NCI-H187 (cell line): Measurements from ENCODE around the gene IL37.
"Not testable (repeated sequence)": the region's sequence is repeated elsewhere in the genome, so short reads cannot be mapped to it uniquely, and the experiment has no call there.

Source experiments
- DNase-seq, 2 experiments: peaks; one replicate each; lab custom pipeline; 2025; lab: John Stamatoyannopoulos, UW

IL37 gene

DNA sequence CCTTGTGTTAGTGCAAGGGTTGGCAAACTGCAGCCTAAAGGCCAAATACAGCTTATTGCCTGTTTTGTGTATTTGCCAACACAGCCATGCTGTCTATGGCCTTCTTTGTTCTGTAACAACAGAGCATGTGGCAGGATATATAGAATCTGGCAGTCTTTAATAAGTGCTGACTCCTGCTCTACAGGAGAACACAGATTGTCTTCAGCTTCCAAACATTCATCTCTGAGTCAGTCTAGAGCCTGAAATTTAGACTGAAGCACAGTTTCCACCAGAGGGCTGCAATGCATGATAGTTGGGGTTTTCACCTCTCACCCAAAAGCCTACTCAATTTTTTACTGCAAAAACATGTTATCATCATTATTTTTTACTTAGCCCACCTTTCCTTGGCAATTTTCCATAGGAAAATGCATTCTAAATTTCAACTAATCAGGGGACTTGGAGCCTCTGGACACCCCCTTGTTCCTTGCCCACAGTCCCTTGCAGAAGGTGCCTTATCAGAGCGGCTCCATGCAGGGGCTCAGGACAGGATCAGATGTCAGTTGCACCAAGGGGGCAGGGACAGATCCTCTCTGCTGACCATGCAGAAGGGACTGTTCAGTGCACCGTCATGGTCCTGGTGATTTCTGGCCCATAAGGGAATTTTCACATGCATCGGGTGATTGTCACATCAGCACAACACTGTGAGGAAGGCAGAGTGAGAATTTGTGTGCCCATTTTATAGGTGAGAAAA is 12.4 kb downstream of the IL37 start:
- DNase-seq, result no peak

- no peak for DNase-seq
These were observed 13.0 kb downstream of the IL37 start for GRCh38 chr2:112923967-112924338.

GRCh38 chr2:112924360-112924759 is 13.4 kb downstream of the IL37 start:
- DNase-seq, result no peak

DNA sequence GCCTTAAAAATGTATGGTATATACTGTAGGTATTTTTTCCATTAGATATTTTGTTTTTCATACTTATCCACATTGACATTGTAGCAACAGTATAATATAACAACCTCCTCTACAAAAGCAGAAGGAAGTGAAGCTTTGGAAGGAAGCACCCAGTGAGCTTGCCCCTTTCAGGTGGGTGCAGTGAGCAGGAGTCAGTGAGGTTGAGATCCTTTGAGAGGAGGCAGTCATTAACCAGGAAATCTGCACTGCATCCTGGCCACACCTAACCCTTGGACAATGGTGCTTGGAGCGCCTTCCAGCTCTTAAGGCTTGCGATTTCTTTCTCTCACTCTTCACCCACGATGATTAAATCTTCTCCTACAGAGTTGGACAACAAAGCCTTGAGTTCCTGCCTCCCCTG is 13.9 kb downstream of the IL37 start:
- DNase-seq, result no peak

- DNase-seq, result no peak
These were observed 15.7 kb downstream of the IL37 start for GRCh38 chr2:112926707-112927106.

DNA sequence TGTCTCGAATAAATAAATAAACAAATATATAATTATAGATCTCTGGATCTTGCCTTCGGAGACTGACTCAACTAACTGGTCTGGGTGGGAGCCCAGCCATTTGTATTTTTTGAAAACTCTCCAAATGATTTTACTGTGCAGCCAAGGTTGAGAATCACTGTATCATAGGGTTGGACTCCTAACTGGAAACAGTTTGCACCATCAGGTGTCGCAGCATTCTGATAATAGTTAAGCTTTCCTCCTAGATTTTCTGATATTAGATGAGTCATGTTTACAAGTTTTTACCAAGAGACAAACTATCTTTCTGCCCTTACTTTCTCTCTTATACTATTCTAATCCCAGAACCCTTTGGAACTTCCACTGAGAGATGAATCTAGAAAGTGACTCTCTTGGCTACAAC is 16.8 kb downstream of the IL37 start:
- DNase-seq, result no peak

DNA sequence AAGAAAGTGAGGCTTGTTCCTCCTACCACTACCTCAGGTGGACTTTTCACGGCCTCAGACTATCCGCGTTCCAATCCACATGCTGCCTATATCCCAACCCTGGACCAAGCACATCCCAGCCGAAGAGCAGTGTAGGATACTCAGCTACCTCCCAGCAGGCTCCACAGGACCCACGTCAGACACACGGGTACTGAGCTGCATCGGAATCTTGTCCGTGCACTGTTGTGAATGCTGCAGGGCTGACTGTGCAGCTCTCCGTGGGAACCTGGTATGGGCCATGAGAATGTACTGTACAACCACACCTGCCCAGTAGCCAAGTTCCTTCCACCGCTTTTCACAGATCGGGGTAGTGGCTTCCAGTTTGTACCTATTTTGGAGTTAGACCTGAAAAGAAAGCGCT is 22.3 kb downstream of the IL37 start:
- no peak for DNase-seq

DNA sequence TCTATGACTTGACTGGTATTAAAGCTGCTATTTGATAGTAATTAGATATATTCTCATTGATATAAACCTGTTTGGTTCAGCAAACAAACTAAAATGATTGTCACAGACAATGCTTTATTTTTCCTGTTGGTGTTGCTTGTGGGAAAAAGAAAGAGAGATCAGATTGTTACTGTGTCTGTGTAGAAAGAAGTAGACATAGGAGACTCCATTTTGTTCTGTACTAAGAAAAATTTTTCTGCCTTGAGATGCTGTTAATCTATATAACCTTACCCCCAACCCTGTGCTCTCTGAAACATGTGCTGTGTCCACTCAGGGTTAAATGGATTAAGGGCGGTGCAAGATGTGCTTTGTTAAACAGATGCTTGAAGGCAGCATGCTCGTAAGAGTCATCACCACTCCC is 23.2 kb downstream of the IL37 start:
- DNase-seq, result not testable (repeated sequence)

GRCh38 chr2:112936927-112937232 is 25.9 kb downstream of the IL37 start:
- DNase-seq, result no peak

- DNase-seq, result no peak
These were observed 27.9 kb downstream of the IL37 start for GRCh38 chr2:112938904-112939303.

GRCh38 chr2:112939425-112939824 is 28.5 kb downstream of the IL37 start:
- no peak for DNase-seq

DNA sequence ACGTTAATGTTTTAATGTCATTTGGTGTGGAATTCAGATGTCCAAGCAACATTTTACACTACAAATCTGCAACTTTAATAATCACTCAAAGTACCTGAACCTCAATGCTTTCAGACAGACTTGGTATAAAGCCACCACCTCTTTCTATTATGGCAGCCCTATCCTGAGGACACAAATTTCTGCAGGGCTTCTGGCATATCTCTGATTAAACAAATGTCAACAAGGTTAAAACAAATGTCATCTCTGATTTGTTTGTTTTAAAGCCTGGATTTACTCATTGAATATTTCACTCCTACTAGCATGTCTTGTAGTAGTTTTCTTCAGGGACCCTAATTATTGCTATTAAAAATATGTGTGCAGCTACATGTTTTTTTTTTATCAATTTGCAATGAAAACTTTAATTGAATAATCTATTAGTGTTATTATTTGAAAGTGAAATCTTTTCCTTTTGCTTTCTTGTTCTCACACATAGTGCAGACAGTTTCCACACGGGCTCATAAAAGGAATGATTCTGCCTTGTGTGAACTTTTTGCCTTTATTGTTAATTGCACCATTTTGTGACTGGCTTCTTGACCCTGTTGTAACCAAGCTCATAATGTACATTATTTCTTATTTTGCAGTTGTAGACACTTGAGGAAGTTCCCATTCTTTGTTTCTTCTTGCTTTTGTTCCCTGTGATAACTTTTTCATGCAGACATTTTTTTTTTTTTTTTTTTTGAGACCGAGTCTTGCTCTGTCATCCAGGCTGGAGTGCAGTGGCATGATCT is 30.1 kb downstream of the IL37 start:
- DNase-seq, result no peak

GRCh38 chr2:112941753-112942653 is 31.0 kb downstream of the IL37 start:
- DNase-seq, result peak in 1 of 2 experiments; percentile 45

GRCh38 chr2:112942654-112943002 is 31.7 kb downstream of the IL37 start:
- DNase-seq, result no peak

DNA sequence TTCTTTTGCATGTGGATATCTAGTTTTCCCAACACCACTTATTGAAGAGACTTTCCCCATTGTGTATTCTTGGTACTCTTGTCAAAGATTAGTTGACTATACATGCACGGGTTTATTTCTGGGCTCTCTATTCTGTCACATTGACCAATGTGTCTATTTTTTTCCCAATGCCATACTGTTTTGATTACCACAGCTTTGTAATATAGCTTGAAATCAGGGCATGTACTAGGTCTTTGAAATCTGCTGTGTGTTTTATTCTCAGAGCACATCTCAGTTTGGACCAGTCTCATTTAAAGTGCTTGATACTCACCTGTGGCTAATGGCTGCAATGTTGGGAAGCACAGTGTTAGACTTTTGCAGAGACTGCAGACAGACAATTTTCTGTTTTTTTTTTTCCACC is 34.0 kb downstream of the IL37 start:
- no peak for DNase-seq

DNA sequence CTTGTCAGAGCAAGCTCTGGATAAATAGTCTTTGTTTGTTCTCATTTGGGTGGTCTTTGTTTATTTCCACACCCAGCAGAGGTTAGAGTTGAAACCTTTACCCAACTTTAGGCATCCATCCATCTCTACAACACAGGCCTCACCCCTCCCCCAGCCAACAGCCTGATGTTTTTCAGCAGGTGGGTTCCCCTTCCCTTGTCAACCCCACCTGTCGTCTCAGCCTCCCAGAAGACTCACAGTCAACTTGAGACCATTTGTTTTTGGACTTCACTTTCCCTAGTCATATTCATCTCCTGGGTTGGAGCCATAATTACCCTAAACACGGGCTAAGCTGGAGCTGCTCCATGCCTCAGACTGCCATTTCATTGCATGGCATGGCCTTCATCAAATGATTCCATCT is 35.1 kb downstream of the IL37 start:
- DNase-seq, result no peak

- DNase-seq, result no peak
These were observed 36.4 kb downstream of the IL37 start for GRCh38 chr2:112947374-112947773.

- DNase-seq, result no peak
These were observed 38.5 kb downstream of the IL37 start for GRCh38 chr2:112949456-112949855.

DNA sequence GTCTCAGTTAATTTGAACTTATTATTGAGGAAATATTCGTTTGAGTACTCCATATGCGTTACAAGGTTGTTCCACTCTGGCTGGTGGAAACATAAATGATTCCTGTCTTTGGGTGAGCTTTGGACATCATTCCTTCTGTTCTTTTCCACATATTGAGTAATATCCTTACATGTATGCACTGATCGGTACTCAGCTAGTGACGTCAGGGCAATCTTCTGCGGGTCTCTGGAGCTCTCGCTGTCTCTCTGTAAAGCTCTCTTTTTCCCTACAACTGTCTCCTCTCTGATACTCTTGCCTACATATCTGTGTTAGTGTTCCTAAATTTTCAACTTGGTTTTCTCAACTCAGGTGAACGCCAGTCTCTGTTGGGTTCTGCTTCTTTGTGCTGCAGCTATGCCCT is 43.4 kb downstream of the IL37 start:
- DNase-seq, result no peak

GRCh38 chr2:112957511-112957910 is 46.5 kb downstream of the IL37 start:
- DNase-seq, result no peak

GRCh38 chr2:112958428-112959108 is 47.6 kb downstream of the IL37 start:
- DNase-seq, result no peak

- no peak for DNase-seq
These were observed 48.3 kb downstream of the IL37 start for GRCh38 chr2:112959109-112959812.
